H1 (cell line): ENCODE data around the gene XAB2. TPM values are rescaled to one million over a fixed set of nuclear protein-coding genes. Genes with fewer than 3 reads are reported as not detected.

Source experiments
- CTCF ChIA-PET: fragments of 300-600 bp; sonication (Branson Sonifier 250); formaldehyde crosslinking; loops from one replicate; lab custom pipeline; 2021; ENCODE audit not compliant: partially characterized antibody; lab: Charles Lee
- POLR2A ChIA-PET: fragments of 300-600 bp; sonication (Branson Sonifier 250); formaldehyde crosslinking; loops from one replicate; lab custom pipeline; 2021; ENCODE audit warnings: inconsistent platforms; ENCODE audit not compliant: partially characterized antibody; lab: Charles Lee
- DNase-seq, 2 experiments: peaks; one replicate each; pipeline versions ENCODE4 v3.0.0 to v3.0.0-alpha.2; 2010 to 2022; ENCODE audit warnings: low spot score in 2 of 2, low read depth in 1 of 2, mixed read lengths in 1 of 2
- FAIRE-seq: peaks from 2 replicates; lab custom pipeline; 2011; peaks lifted over from hg19 to GRCh38; lab: Jason Lieb, UNC
- H2AFZ ChIP-seq: 2 replicates; pipeline ENCODE4 v1.8.1; 2012; ENCODE audit warnings: low read length, inconsistent platforms
- H2AK5ac ChIP-seq: 2 replicates; pipeline ENCODE4 v1.6.1; 2013; ENCODE audit warnings: low read depth, low read length
- H2BK120ac ChIP-seq: replicated peaks from 2 replicates; pipeline ENCODE3; 2013; ENCODE audit warnings: low read depth, low read length, inconsistent platforms
- H2BK12ac ChIP-seq: 2 replicates; pipeline ENCODE4 v1.6.1; 2013; ENCODE audit warnings: low read depth, low read length
- H2BK15ac ChIP-seq: 2 replicates; pipeline ENCODE4 v1.6.1; 2013; ENCODE audit warnings: low read length
- H2BK20ac ChIP-seq: 2 replicates; pipeline ENCODE4 v1.6.1; 2013; ENCODE audit warnings: low read length
- H2BK5ac ChIP-seq: 2 replicates; pipeline ENCODE4 v1.6.1; 2013; ENCODE audit warnings: low read depth, low read length
- H3K14ac ChIP-seq: 2 replicates; pipeline ENCODE4 v1.6.1; 2013; ENCODE audit warnings: inconsistent platforms; ENCODE audit not compliant: insufficient read length
- H3K18ac ChIP-seq: 2 replicates; pipeline ENCODE4 v1.6.1; 2013; ENCODE audit warnings: low read length; ENCODE audit errors: extremely low read depth
- H3K23ac ChIP-seq: 2 replicates; pipeline ENCODE4 v1.6.1; 2013; ENCODE audit warnings: inconsistent platforms; ENCODE audit not compliant: insufficient read length
- H3K23me2 ChIP-seq: 2 replicates; pipeline ENCODE4 v1.6.1; 2013; ENCODE audit warnings: low read depth, low read length
- H3K27ac ChIP-seq: 2 replicates; pipeline ENCODE4 v1.6.1; 2011; ENCODE audit warnings: low read depth, low read length, inconsistent platforms
- H3K27me3 ChIP-seq, 4 experiments: replicated peaks in 1 of 4; 1 replicate in 1 of 4; 2 replicates in 3 of 4; pipeline versions ENCODE4 v1.6.1 to v1.8.1; 2011 to 2013; ENCODE audit warnings: low read length in 3 of 4, mild to moderate bottlenecking in 3 of 4, inconsistent platforms in 2 of 4, mixed read lengths in 2 of 4, moderate library complexity in 1 of 4; ENCODE audit not compliant: control insufficient read depth in 3 of 4, insufficient read depth in 3 of 4; ENCODE audit errors: extremely low read depth in 1 of 4
- H3K36me3 ChIP-seq, 4 experiments: 2 replicates each; pipeline versions ENCODE4 v1.6.1 to v1.8.1; 2011 to 2013; ENCODE audit warnings: mild to moderate bottlenecking in 4 of 4, low read length in 3 of 4, moderate library complexity in 2 of 4, control low read depth in 1 of 4, inconsistent platforms in 1 of 4; ENCODE audit not compliant: insufficient read depth in 4 of 4, control insufficient read depth in 2 of 4
- H3K4ac ChIP-seq: replicated peaks from 2 replicates; pipeline ENCODE3; 2013; ENCODE audit warnings: low read length, low read depth, mixed read lengths, inconsistent platforms; ENCODE audit not compliant: insufficient read length
- H3K4me1 ChIP-seq, 4 experiments: replicated peaks in 1 of 4; 1 replicate in 1 of 4; 2 replicates in 3 of 4; pipeline versions ENCODE4 v1.6.1 to v1.8.1; 2011 to 2013; ENCODE audit warnings: low read length in 3 of 4, inconsistent platforms in 2 of 4, mixed read lengths in 1 of 4; ENCODE audit not compliant: insufficient read depth in 4 of 4, control insufficient read depth in 3 of 4
- H3K4me2 ChIP-seq, 2 experiments: 2 replicates each; pipeline versions ENCODE4 v1.6.1 to v1.8.1; 2011 to 2013; ENCODE audit warnings: low read depth in 2 of 2, low read length in 2 of 2, control low read depth in 1 of 2, inconsistent platforms in 1 of 2, mild to moderate bottlenecking in 1 of 2; ENCODE audit not compliant: insufficient read depth in 1 of 2
- H3K4me3 ChIP-seq, 4 experiments: fragments of 200-600, 300-600 bp in 1 of 4; sonication (generic), shearing (Covaris generic), sonication (Bioruptor Twin) in 1 of 4; 2 replicates each; pipeline versions ENCODE4 v1.5.1 to v1.8.1; 2011 to 2016; ENCODE audit warnings: low read length in 4 of 4, low read depth in 3 of 4, control low read depth in 2 of 4, inconsistent platforms in 2 of 4, mild to moderate bottlenecking in 2 of 4, mixed read lengths in 1 of 4, moderate library complexity in 1 of 4; ENCODE audit not compliant: insufficient read depth in 2 of 4; ENCODE audit errors: extremely low read depth in 1 of 4
- H3K56ac ChIP-seq: replicated peaks from 2 replicates; pipeline ENCODE3; 2013; ENCODE audit warnings: low read depth, mild to moderate bottlenecking, mixed read lengths, low read length, inconsistent platforms; ENCODE audit not compliant: insufficient read length
- H3K79me1 ChIP-seq: 2 replicates; pipeline ENCODE4 v1.6.1; 2013; ENCODE audit warnings: low read depth, low read length, control low read depth
- H3K79me2 ChIP-seq, 2 experiments: 2 replicates each; pipeline versions ENCODE4 v1.6.1 to v1.8.1; 2012 to 2013; ENCODE audit warnings: low read length in 2 of 2, mild to moderate bottlenecking in 2 of 2, inconsistent platforms in 1 of 2; ENCODE audit not compliant: insufficient read depth in 2 of 2, control insufficient read depth in 1 of 2
- H3K9ac ChIP-seq, 4 experiments: replicated peaks in 1 of 4; 1 replicate in 1 of 4; 2 replicates in 3 of 4; pipeline versions ENCODE4 v1.6.1 to v1.8.1; 2011 to 2013; ENCODE audit warnings: low read depth in 3 of 4, low read length in 3 of 4, control low read depth in 2 of 4, mild to moderate bottlenecking in 2 of 4, moderate library complexity in 2 of 4, inconsistent platforms in 1 of 4; ENCODE audit errors: extremely low read depth in 1 of 4
- H3K9me3 ChIP-seq, 2 experiments: 2 replicates each; pipeline versions ENCODE4 v1.6.1 to v1.8.1; 2012 to 2013; ENCODE audit warnings: mild to moderate bottlenecking in 2 of 2, moderate library complexity in 2 of 2, control low read depth in 1 of 2, inconsistent platforms in 1 of 2, low read depth in 1 of 2, low read length in 1 of 2, mixed read lengths in 1 of 2; ENCODE audit not compliant: insufficient read depth in 2 of 2
- H4K20me1 ChIP-seq, 2 experiments: replicated peaks in 1 of 2; 2 replicates each; pipeline versions ENCODE3 to v1.8.1; 2011 to 2013; ENCODE audit warnings: inconsistent platforms in 2 of 2, low read length in 2 of 2, mild to moderate bottlenecking in 1 of 2; ENCODE audit not compliant: insufficient read depth in 2 of 2, control insufficient read depth in 1 of 2
- H4K5ac ChIP-seq: 2 replicates; pipeline ENCODE4 v1.6.1; 2013; ENCODE audit warnings: low read length, low read depth, mixed read lengths, inconsistent platforms; ENCODE audit not compliant: insufficient read length
- H4K8ac ChIP-seq: 2 replicates; pipeline ENCODE4 v1.8.0; 2013; ENCODE audit warnings: mild to moderate bottlenecking, moderate library complexity, low read length, inconsistent platforms; ENCODE audit not compliant: insufficient read depth; ENCODE audit errors: extremely low read depth
- H4K91ac ChIP-seq: replicated peaks from 2 replicates; pipeline ENCODE3; 2013; ENCODE audit warnings: low read length, mixed read lengths, inconsistent platforms; ENCODE audit not compliant: insufficient read length
- EGR1 ChIP-seq: IDR thresholded peaks from 2 replicates; pipeline ENCODE4 v1.6.1; 2011; ENCODE audit warnings: low read depth, low read length, borderline replicate concordance
- WGBS, 2 experiments: shearing (Covaris generic) in 1 of 2; methylation state at CpG; one replicate each; pipeline versions ENCODE4 v1.1.6 to v1.1.7; 2013 to 2015; ENCODE audit warnings: low lambda C conversion rate in 2 of 2, mixed read lengths in 2 of 2, inconsistent platforms in 1 of 2, low coverage in 1 of 2, missing lambda C conversion rate in 1 of 2; ENCODE audit not compliant: insufficient replicate concordance in 2 of 2, insufficient coverage in 1 of 2, insufficient read length in 1 of 2; ENCODE audit errors: extremely low coverage in 1 of 2, missing lambda C conversion rate in 1 of 2; 5-methylcytosine and 5-hydroxymethylcytosine counted together
- polyA plus RNA-seq, 7 experiments: library from polyadenylated mRNA; depleted of rRNA in 3 of 7; stranded (reverse) in 5 of 7; unstranded in 2 of 7; fragments of >200 nt in 5 of 7; fragments of 200-250 nt in 2 of 7; gene quantifications; 1 replicate in 5 of 7; 2 replicates in 1 of 7; 4 replicates in 1 of 7; pipeline versions ENCODE4 v1.2.1 to v1.2.3, GENCODE V29; 2011 to 2013; ENCODE audit warnings: missing spikeins in 2 of 7, mixed read lengths in 2 of 7
- total RNA-seq: library from RNA; stranded (reverse); fragmentation: NEBNext Ultra II Directional; extraction: Animal tissue kit (Norgen Biotek cat#: 25700); gene quantifications from 2 replicates; pipeline ENCODE4 v1.2.1, GENCODE V29; 2021

Gene XAB2
- total and polyA plus RNA-seq, 2 of the 8 experiments (the other 6 are each of a cell fraction or from before 2014, with no cell fraction given): 48.2 to 49.4 TPM

DNA sequence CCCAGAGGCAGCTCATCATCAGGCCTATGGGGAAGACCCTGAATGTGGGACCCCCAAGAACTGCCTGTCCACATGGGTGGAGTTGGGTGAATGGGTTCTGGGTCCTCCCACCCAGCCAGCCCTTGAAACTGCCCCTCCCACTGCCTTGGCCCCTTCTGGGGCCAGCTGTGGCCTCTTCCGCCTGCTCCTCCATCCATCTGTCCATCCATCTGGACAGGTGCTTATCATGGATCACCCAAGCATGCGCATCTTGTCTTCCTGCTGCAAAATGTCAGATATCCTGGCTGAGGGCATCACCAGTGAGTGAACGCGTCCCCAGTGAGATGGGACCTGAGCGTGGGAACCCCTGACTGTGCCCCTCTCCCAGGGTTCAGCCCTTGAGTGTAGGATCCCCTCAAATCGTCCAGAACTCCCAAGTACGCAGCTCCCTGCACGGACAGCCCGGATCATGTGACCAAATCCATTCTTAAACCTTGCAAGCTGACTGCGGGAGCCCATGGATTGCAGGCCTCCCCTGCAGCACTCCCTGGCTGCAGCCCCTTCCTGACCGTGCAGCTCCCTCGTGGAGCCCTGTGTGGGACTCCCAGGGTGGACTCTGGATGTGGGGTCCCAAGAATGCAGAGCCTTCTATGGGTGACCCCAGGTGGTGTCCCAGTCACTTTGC, 9.6 kb upstream of the XAB2 start:
- no peak overlapping the region for H3K4ac ChIP-seq
- H2AFZ ChIP-seq: no peak overlapping the region
- H3K79me2 ChIP-seq: peaks cover 0 to 3% of the 10 kb centered on the region in 2 experiments; a peak in 1 of 4 replicates
- H3K4me3 ChIP-seq: no peak overlapping the region
- H3K36me3 ChIP-seq: peaks cover 0 to 6% (median 0%) of the 10 kb centered on the region in 4 experiments; a peak in 2 of 8 replicates
- no peak overlapping the region for H3K27ac ChIP-seq
- H3K79me1 ChIP-seq: no peaks in the 10 kb centered on the region; the same call in 1 of the 2 replicates
- CTCF ChIA-PET: interaction anchor here (1.4 to 1.8 kb wide), 2 partner anchors 10 to 70 kb away, joined by 4 to 8 read pairs; partner anchors contain the start of genes PET100 and XAB2
- peaks cover 5% of the 10 kb centered on the region; the same call in 1 of the 2 replicates for H3K23me2 ChIP-seq
- no peak overlapping the region for H3K4me2 ChIP-seq
- POLR2A ChIA-PET: interaction anchor here (0.5 to 2.0 kb wide), 5 partner anchors 10 to 234 kb away, joined by 3 to 8 read pairs (median 4); partner anchors contain the start of genes PET100, TRAPPC5 and XAB2
- no peak overlapping the region for H2BK5ac ChIP-seq
- H4K8ac ChIP-seq: no peak overlapping the region
- DNase-seq: no peak
- no peak overlapping the region for H4K91ac ChIP-seq
- H3K14ac ChIP-seq: no peak overlapping the region
- H3K23ac ChIP-seq: no peak overlapping the region
- no peaks in the 10 kb centered on the region; a peak in 1 of 4 replicates for H3K9me3 ChIP-seq
- no peak overlapping the region for H3K9ac ChIP-seq
- peaks cover 0 to 10% (median under 1%) of the 10 kb centered on the region in 4 experiments; a peak in 3 of 7 replicates for H3K4me1 ChIP-seq
- peaks cover under 1 to 15% of the 10 kb centered on the region in 2 experiments for H4K20me1 ChIP-seq
- H3K18ac ChIP-seq: no peak overlapping the region
- no peak overlapping the region for H2BK20ac ChIP-seq
- TF ChIP-seq EGR1: no peak
- TF ChIP-seq, all 59 proteins: peak for 0
- H2BK12ac ChIP-seq: no peak overlapping the region
- no peak overlapping the region for H4K5ac ChIP-seq
- no peak overlapping the region for H2AK5ac ChIP-seq
- 97% methylated on average over 12 of the region's 12 CpGs; no CpG with 5 or more reads in 1 of the 2 experiments for WGBS, 2 experiments
- no peak for FAIRE-seq
- H2BK15ac ChIP-seq: no peak overlapping the region
- H2BK120ac ChIP-seq: no peak overlapping the region
- no peak overlapping the region for H3K56ac ChIP-seq
- peaks cover 3 to 19% (median 16%) of the 10 kb centered on the region in 4 experiments for H3K27me3 ChIP-seq
